ENCODE results near the gene C11orf21.

DNA sequence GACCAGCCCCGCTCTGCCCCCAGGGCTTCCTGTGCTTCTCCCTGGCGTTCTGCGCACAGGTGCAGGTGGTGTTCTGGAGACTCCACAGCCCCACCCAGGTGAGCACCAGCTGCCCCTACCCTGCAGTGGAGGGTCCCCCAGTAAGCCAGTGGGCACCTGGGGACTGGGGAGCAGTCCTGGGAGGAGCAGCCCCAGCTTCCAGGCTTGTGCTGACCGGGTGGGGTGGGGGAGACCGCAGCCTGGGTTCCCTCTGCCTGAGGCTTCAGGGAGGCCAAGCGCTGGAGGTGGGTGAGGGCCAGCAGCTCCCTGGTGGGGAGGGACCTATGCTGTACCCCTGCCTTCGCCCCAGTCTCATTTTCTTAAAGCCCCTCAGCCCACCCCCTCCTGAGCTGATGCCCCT lies 7.0 kb upstream of the C11orf21 start:
- no peak for TF ChIP-seq POLR2A (IDR thresholded peaks at IDR 0.05)
- TF ChIP-seq, protein P1, sequence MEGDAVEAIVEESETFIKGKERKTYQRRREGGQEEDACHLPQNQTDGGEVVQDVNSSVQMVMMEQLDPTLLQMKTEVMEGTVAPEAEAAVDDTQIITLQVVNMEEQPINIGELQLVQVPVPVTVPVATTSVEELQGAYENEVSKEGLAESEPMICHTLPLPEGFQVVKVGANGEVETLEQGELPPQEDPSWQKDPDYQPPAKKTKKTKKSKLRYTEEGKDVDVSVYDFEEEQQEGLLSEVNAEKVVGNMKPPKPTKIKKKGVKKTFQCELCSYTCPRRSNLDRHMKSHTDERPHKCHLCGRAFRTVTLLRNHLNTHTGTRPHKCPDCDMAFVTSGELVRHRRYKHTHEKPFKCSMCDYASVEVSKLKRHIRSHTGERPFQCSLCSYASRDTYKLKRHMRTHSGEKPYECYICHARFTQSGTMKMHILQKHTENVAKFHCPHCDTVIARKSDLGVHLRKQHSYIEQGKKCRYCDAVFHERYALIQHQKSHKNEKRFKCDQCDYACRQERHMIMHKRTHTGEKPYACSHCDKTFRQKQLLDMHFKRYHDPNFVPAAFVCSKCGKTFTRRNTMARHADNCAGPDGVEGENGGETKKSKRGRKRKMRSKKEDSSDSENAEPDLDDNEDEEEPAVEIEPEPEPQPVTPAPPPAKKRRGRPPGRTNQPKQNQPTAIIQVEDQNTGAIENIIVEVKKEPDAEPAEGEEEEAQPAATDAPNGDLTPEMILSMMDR (IDR thresholded peaks at IDR 0.05): no peak
- TF ChIP-seq EP300 (IDR thresholded peaks at IDR 0.05): no peak
